ENCODE results near the gene CFAP46. TPM values are rescaled to one million over a fixed set of nuclear protein-coding genes. Genes with fewer than 3 reads are reported as not detected.

CFAP46 gene
- total and polyA plus RNA-seq, 2 of the 8 experiments (the other 6 are each of a cell fraction or from before 2014, with no cell fraction given), result 2.6 to 4.8 TPM

GRCh38 chr10:132808383-132809231, 133.8 kb downstream of the CFAP46 start:
- POLR2A ChIA-PET (ENCODE audit: partially characterized antibody), result interaction anchor here (0.9 to 1.2 kb wide), 2 partner anchors 33 to 62 kb away, joined by 3 read pairs; no protein-coding TSS in a partner anchor
- no peak for DNase-seq (ENCODE audit: low read depth in 1 of 2, low spot score in 2 of 2)
- no peak for TF ChIP-seq USF2 (IDR thresholded peaks at IDR 0.05; ENCODE audit: low read length)
- no peak for TF ChIP-seq CTCF (IDR thresholded peaks at IDR 0.05; ENCODE audit: control extremely low read depth in 1 of 3, insufficient read depth in 1 of 3, low read depth in 1 of 3, low read length in 3 of 3)
- no peak for TF ChIP-seq SIN3A (conservative IDR thresholded peaks at IDR 0.05 in 1 of 2, IDR thresholded peaks at IDR 0.05 in 1 of 2; ENCODE audit: low read depth in 1 of 2, low read length in 2 of 2)
- TF ChIP-seq NRF1 (IDR thresholded peaks at IDR 0.05; ENCODE audit: low read depth, low read length), result no peak
- no peak for TF ChIP-seq EZH2 (IDR thresholded peaks at IDR 0.05; ENCODE audit: low read depth, low read length, severe bottlenecking)
- TF ChIP-seq RFX5 (IDR thresholded peaks at IDR 0.05; ENCODE audit: borderline replicate concordance, low read depth, low read length), result no peak
- no peak for TF ChIP-seq TAF7 (optimal IDR thresholded peaks at IDR 0.05; ENCODE audit: borderline replicate concordance, low read depth, low read length)

More at GRCh38 chr10:132808383-132809231, 133.8 kb downstream of the CFAP46 start:
- no peak for FAIRE-seq
- H2BK20ac ChIP-seq (ENCODE audit: low read length), result no peak overlapping the region
- H2BK120ac ChIP-seq (replicated peaks; ENCODE audit: low read depth, low read length), result no peak overlapping the region
- H3K4me3 ChIP-seq (ENCODE audit: extremely low read depth in 1 of 4, insufficient read depth in 2 of 4, low read depth in 3 of 4, low read length in 4 of 4), result no peak overlapping the region
- no peak overlapping the region for H2AFZ ChIP-seq (ENCODE audit: low read length)
- H2BK5ac ChIP-seq (ENCODE audit: low read depth, low read length), result no peak overlapping the region
- H2BK15ac ChIP-seq (ENCODE audit: low read length), result no peak overlapping the region; the same call in 1 of the 2 replicates
- no peak overlapping the region for H3K23ac ChIP-seq (ENCODE audit: insufficient read length)
- H4K20me1 ChIP-seq (replicated peaks in 1 of 2; ENCODE audit: control insufficient read depth in 1 of 2, insufficient read depth in 2 of 2, low read length in 2 of 2), result no peaks in the 10 kb centered on the region
- no peak overlapping the region for H3K4me2 ChIP-seq (ENCODE audit: insufficient read depth in 1 of 2, low read depth in 2 of 2, low read length in 2 of 2)
- no peaks in the 10 kb centered on the region for H3K23me2 ChIP-seq (ENCODE audit: low read depth, low read length)
- peaks cover 0 to 3% (median 0%) of the 10 kb centered on the region in 4 experiments; a peak in 2 of 7 replicates for H3K4me1 ChIP-seq (replicated peaks in 1 of 4; ENCODE audit: control insufficient read depth in 3 of 4, insufficient read depth in 4 of 4, low read length in 3 of 4)
- no peak overlapping the region for H2BK12ac ChIP-seq (ENCODE audit: low read depth, low read length)
- H3K9me3 ChIP-seq (ENCODE audit: insufficient read depth in 2 of 2, low read depth in 1 of 2, low read length in 1 of 2), result no peaks in the 10 kb centered on the region
- H3K18ac ChIP-seq (ENCODE audit: extremely low read depth, low read length), result no peak overlapping the region
- no peak overlapping the region for H3K9ac ChIP-seq (replicated peaks in 1 of 4; ENCODE audit: extremely low read depth in 1 of 4, low read depth in 3 of 4, low read length in 3 of 4)
- H4K8ac ChIP-seq (ENCODE audit: extremely low read depth, insufficient read depth, low read length), result 0 out of 2 replicates have a peak overlapping the region, but pooled peaks have one; percentile 22
- no peaks in the 10 kb centered on the region for H3K79me1 ChIP-seq (ENCODE audit: low read depth, low read length)
- no peaks in the 10 kb centered on the region for H3K36me3 ChIP-seq (ENCODE audit: control insufficient read depth in 2 of 4, insufficient read depth in 4 of 4, low read length in 3 of 4)
- H3K27ac ChIP-seq (ENCODE audit: low read depth, low read length), result no peak overlapping the region
- H3K56ac ChIP-seq (replicated peaks; ENCODE audit: insufficient read length, low read depth, low read length), result no peak overlapping the region
- CTCF ChIA-PET (ENCODE audit: partially characterized antibody), result interaction anchor here (0.6 to 2.9 kb wide), 8 partner anchors 14 to 1450 kb away, joined by 3 to 8 read pairs (median 4); no protein-coding TSS in a partner anchor
- no peak overlapping the region for H3K4ac ChIP-seq (replicated peaks; ENCODE audit: insufficient read length, low read depth, low read length)
- no peaks in the 10 kb centered on the region for H3K79me2 ChIP-seq (ENCODE audit: control insufficient read depth in 1 of 2, insufficient read depth in 2 of 2, low read length in 2 of 2)
- H3K27me3 ChIP-seq (replicated peaks in 1 of 4; ENCODE audit: control insufficient read depth in 3 of 4, extremely low read depth in 1 of 4, insufficient read depth in 3 of 4, low read length in 3 of 4), result no peaks in the 10 kb centered on the region
- H4K5ac ChIP-seq (ENCODE audit: insufficient read length, low read depth, low read length), result no peak overlapping the region
- no peak overlapping the region for H3K14ac ChIP-seq (ENCODE audit: insufficient read length)
- H4K91ac ChIP-seq (replicated peaks; ENCODE audit: insufficient read length, low read length), result no peak overlapping the region
- 91% methylated on average over 27 of the region's 42 CpGs; no CpG with 5 or more reads in 1 of the 2 experiments for WGBS, 2 experiments (ENCODE audit: extremely low coverage in 1 of 2, insufficient coverage in 1 of 2, insufficient read length in 1 of 2, insufficient replicate concordance in 2 of 2, low coverage in 1 of 2, low lambda C conversion rate in 2 of 2, missing lambda C conversion rate in 1 of 2)
- H2AK5ac ChIP-seq (ENCODE audit: low read depth, low read length), result no peak overlapping the region
